OCI-LY1 (cell line): ENCODE data around the gene PIAS1.
"Not testable (repeated sequence)": the region's sequence is repeated elsewhere in the genome, so short reads cannot be mapped to it uniquely, and the experiment has no call there.

Source experiments
- CTCF ChIP-seq: fragments of 200-600 bp; sonication (generic), shearing (Covaris generic); IDR thresholded peaks from 2 replicates; pipeline ENCODE4 v1.5.1; 2017; ENCODE audit warnings: mild to moderate bottlenecking, antibody characterized with exemption, low read length, moderate library complexity, mixed read lengths
- EZH2 ChIP-seq: fragments of 200-600 bp; sonication (generic), shearing (Covaris generic); IDR thresholded peaks from 2 replicates; pipeline ENCODE4 v1.8.0; 2017; ENCODE audit warnings: borderline replicate concordance, mixed run types, mild to moderate bottlenecking, antibody characterized with exemption, low read length, moderate library complexity, mixed read lengths

DNA sequence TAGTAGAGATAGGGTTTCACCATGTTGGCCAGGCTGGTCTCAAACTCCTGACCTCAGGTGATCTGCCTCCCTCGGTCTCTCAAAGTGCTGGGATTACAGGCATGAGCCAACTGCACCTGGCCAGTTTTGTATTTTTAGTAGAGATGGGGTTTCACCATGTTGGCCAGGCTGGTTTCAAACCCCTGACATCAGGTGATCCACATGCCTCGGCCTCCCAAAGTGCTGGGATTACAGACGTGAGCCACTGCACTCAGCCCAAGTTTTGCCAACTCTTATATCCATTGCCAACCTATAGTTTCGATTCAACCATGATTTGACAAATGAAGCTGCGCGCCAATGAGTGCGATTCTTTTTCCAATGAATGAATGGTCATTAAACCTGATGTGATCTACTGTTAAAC lies 148.9 kb downstream of the PIAS1 start:
- TF ChIP-seq CTCF, EZH2: not testable (repeated sequence)
